Calu3 (cell line): ENCODE data around the gene ANO8. TPM values are rescaled to one million over a fixed set of nuclear protein-coding genes. Genes with fewer than 3 reads are reported as not detected.
"Not testable (repeated sequence)": the region's sequence is repeated elsewhere in the genome, so short reads cannot be mapped to it uniquely, and the experiment has no call there.

Source experiments
- BruUV-seq: library from RNA; stranded (reverse); fragments of 400-500 nt; replicated peaks from 2 replicates; lab custom pipeline; 2021; lab: Mats Ljungman, UMichigan
- CTCF ChIA-PET: fragments of 300-600 bp; sonication (Branson Sonifier 250); formaldehyde crosslinking; loops from one replicate; lab custom pipeline; 2022; ENCODE audit warnings: antibody characterized with exemption; lab: Charles Lee
- DNase-seq: peaks from one replicate; pipeline ENCODE4 v3.0.0; 2022
- H3K27ac Mint-ChIP-seq: one replicate; pipeline ENCODE4 v1.8.0; 2022; ENCODE audit warnings: mixed read lengths; ENCODE audit not compliant: unreplicated experiment
- H3K27me3 Mint-ChIP-seq: one replicate; pipeline ENCODE4 v1.8.0; 2022; ENCODE audit warnings: mixed read lengths; ENCODE audit not compliant: unreplicated experiment
- H3K36me3 Mint-ChIP-seq: one replicate; pipeline ENCODE4 v1.8.0; 2022; ENCODE audit warnings: mild to moderate bottlenecking, moderate library complexity, mixed read lengths; ENCODE audit not compliant: insufficient read depth, unreplicated experiment
- H3K4me1 Mint-ChIP-seq: one replicate; pipeline ENCODE4 v1.8.0; 2022; ENCODE audit warnings: mild to moderate bottlenecking, low read depth, mixed read lengths; ENCODE audit not compliant: unreplicated experiment
- H3K4me3 Mint-ChIP-seq: one replicate; pipeline ENCODE4 v1.8.0; 2022; ENCODE audit warnings: mild to moderate bottlenecking, low read depth, moderate library complexity, mixed read lengths; ENCODE audit not compliant: unreplicated experiment
- H3K9me3 Mint-ChIP-seq: one replicate; pipeline ENCODE4 v1.8.0; 2022; ENCODE audit warnings: low read depth, mixed read lengths; ENCODE audit not compliant: unreplicated experiment
- CTCF ChIP-seq: fragments of 200-600 bp; IDR thresholded peaks from one replicate; pipeline ENCODE4 v1.8.0; 2022; ENCODE audit warnings: antibody characterized with exemption; ENCODE audit not compliant: unreplicated experiment
- intact Hi-C: fragments of 100-400 bp; cut with micrococcal nuclease; formaldehyde crosslinking; loops from one replicate; pipeline ENCODE4 v1.10.0; 2022; ENCODE audit not compliant: unreplicated experiment
- total RNA-seq: library from RNA; stranded (reverse); gene quantifications from 2 replicates; pipeline ENCODE4 v1.2.3, GENCODE V29; 2022

Gene ANO8
- total RNA-seq, 1 experiment from 2014 or later = 10.5 TPM

DNA sequence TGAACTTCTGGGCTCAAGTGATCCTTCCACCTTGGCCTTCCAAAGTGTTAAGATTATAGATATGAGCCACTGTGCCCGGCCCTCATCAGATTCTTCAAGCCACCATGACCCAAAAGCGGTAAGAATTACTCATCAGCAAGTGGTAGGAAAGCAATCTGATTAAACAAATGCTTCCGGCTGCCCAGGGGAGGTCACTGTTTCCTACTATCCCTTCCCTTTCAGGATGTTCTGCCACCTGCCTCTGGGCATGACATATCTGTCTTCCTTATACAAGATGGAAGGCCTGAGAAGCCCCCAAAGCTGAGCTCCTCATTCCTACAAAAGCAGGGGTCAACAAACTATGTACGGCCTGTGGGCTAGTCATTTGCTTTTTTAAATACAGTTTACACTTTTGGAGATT, 38.4 kb downstream of the ANO8 start:
- Mint-ChIP-seq H3K36me3 (peaks cover 11% of the 10 kb centered on the region), H3K9me3 (no peaks in the 10 kb centered on the region), H3K27me3 (no peaks in the 10 kb centered on the region), H3K4me3 (no peak overlapping the region), H3K4me1 (no peaks in the 10 kb centered on the region), H3K27ac (no peak overlapping the region)
- intact Hi-C loops = no loop called here
- no peak for TF ChIP-seq CTCF
- BruUV-seq = no TSS peak
- DNase-seq = peak; percentile 27
- CTCF ChIA-PET = no interaction called here

DNA sequence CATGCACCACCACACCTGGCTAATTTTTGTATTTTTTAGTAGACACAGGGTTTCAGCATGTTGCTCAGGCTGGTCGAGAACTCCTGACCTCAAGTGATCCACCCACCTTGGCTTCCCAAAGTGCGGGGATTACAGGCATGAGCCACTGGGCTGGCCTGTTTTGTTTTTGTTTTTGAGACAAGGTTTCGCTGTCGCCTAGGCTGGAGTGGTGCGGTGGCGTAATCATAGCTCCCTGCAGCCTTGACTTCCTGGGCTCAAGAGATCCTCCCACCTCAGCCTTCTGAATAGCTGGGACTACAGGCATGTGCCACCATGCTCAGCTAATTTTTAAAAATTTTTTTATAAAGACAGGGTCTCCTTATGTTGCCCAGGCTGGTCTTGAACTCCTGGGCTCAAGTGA, 39.1 kb downstream of the ANO8 start:
- DNase-seq, intact Hi-C loops, CTCF ChIA-PET, H3K27ac Mint-ChIP-seq, BruUV-seq, H3K9me3 Mint-ChIP-seq, H3K27me3 Mint-ChIP-seq, H3K4me1 Mint-ChIP-seq, H3K4me3 Mint-ChIP-seq: not testable (repeated sequence)
- peaks cover 11% of the 10 kb centered on the region for H3K36me3 Mint-ChIP-seq

DNA sequence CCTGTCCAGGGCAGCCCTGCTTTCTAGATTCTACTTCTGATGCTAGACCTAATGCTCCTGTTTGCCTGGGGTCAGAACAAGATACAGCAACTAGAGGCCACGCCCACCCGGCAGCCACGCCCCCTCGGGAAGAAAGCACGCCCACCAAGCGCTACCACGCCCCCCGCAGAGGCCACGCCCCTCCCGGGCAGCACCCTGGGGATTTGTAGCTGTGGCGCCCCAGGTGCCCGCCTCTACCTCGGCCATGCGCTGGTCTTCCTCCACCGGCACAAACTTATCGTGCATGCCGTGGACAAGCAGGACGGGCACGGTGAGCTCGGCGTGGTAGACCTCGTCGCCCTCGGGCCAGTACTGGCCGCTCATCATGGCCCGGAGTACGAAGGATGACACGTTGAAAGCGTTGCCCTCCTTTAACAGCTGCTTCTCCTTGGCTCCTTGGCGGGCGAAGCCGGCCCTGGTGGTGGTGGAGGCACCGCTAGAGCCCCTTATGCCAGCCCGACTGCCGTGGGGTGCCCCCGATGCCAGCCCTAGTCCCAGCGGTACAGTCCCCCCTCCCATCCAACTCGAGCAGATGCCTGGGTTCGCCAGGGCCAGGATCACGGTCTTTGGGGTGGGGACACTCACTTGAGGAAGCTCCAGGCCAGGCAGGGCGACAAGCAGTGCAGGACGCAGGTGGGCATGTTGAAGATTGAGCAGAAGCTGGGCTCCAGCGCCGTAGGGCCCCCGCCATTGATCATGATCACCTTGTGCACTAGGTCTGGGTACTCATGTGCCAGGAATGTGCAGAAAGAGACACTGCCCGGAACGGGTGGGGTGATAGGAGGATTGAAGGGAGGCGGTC, 40.4 kb downstream of the ANO8 start:
- no TSS peak for BruUV-seq

DNA sequence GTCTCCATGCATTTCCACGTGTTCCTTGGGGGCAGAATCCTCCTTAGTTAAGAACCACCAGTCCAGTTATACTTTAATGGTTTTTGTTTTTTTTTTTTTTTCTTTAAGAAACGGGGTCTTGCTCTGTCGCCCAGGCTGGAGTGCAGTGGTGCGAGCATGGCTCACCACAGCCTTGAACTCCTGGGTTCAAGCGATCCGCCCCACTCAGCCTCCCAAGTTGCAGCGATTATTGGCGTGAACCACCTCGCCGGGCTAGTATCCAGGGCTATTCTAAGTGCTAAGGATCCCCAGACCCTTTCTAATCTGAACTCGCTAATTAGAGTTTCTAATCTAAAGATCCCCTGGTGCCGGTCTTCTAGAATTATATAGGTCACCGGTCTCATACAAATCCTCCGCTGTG, 41.0 kb downstream of the ANO8 start:
- BruUV-seq = no TSS peak
- no peak for TF ChIP-seq CTCF
- H3K9me3 Mint-ChIP-seq = no peaks in the 10 kb centered on the region
- intact Hi-C loops = loop anchor here (2.0 kb wide), 1 partner anchor 93 kb away; no protein-coding TSS in a partner anchor
- peaks cover 11% of the 10 kb centered on the region for H3K36me3 Mint-ChIP-seq
- no peaks in the 10 kb centered on the region for H3K27me3 Mint-ChIP-seq
- H3K4me3 Mint-ChIP-seq = no peak overlapping the region
- H3K4me1 Mint-ChIP-seq = no peaks in the 10 kb centered on the region
- H3K27ac Mint-ChIP-seq = no peak overlapping the region
- CTCF ChIA-PET = interaction anchor here (0.6 to 1.0 kb wide), 4 partner anchors 12 to 148 kb away, joined by 3 to 4 read pairs (median 3); partner anchors contain the start of gene MRPL34
- DNase-seq = no peak

More for the DNA sequence above, 40.4 kb downstream of the ANO8 start:
- no peak overlapping the region for H3K4me3 Mint-ChIP-seq
- no peak overlapping the region for H3K27ac Mint-ChIP-seq
- DNase-seq = peak; percentile 50
- CTCF ChIA-PET = no interaction called here
- H3K4me1 Mint-ChIP-seq = no peaks in the 10 kb centered on the region
- peaks cover 11% of the 10 kb centered on the region for H3K36me3 Mint-ChIP-seq
- TF ChIP-seq CTCF = no peak
- H3K27me3 Mint-ChIP-seq = no peaks in the 10 kb centered on the region
- no peaks in the 10 kb centered on the region for H3K9me3 Mint-ChIP-seq
- intact Hi-C loops = no loop called here
